Activated CD4-positive, alpha-beta T cell treated with anti-CD3 and anti-CD28 coated beads for 36 hours (primary cell): ENCODE measurements around the gene CLASP2. TPM values are rescaled to one million over a fixed set of nuclear protein-coding genes. Genes with fewer than 3 reads are reported as not detected.
"Not testable (repeated sequence)": the region's sequence is repeated elsewhere in the genome, so short reads cannot be mapped to it uniquely, and the experiment has no call there.

ENCODE experiments used
- ATAC-seq: fragments of 200-7000 bp; cut with Tn5 transposase; one replicate; pipeline ENCODE4 v1.10.0; 2021; ENCODE audit warnings: mild to moderate bottlenecking, moderate library complexity
- CTCF ChIA-PET: fragments of 350-600 bp; sonication (Branson Sonifier 250); formaldehyde crosslinking; loops from one replicate; lab custom pipeline; 2021; ENCODE audit warnings: antibody characterized with exemption; lab: Charles Lee
- POLR2A ChIA-PET: fragments of 350-600 bp; sonication (Branson Sonifier 250); formaldehyde crosslinking; loops from one replicate; lab custom pipeline; 2021; ENCODE audit warnings: antibody characterized with exemption, inconsistent platforms; lab: Charles Lee
- DNase-seq: peaks from one replicate; pipeline ENCODE4 v3.0.0-alpha.2; 2020
- H3K27ac Mint-ChIP-seq: one replicate; pipeline ENCODE4 v1.8.0; 2021; ENCODE audit warnings: mixed read lengths
- H3K27me3 Mint-ChIP-seq: one replicate; pipeline ENCODE4 v1.8.0; 2021; ENCODE audit warnings: mixed read lengths
- H3K36me3 Mint-ChIP-seq: one replicate; pipeline ENCODE4 v1.8.0; 2021; ENCODE audit warnings: low read depth, mixed read lengths
- H3K4me1 Mint-ChIP-seq: one replicate; pipeline ENCODE4 v1.8.0; 2021; ENCODE audit warnings: mixed read lengths
- H3K4me3 Mint-ChIP-seq: one replicate; pipeline ENCODE4 v1.8.0; 2021; ENCODE audit warnings: mild to moderate bottlenecking, moderate library complexity, mixed read lengths
- H3K9me3 Mint-ChIP-seq: one replicate; pipeline ENCODE4 v1.8.0; 2021; ENCODE audit warnings: low read depth, mixed read lengths
- intact Hi-C, 2 experiments: fragments of 100-400 bp; cut with DNase I in 1 of 2; cut with micrococcal nuclease in 1 of 2; formaldehyde crosslinking; loops; one replicate each; pipeline versions ENCODE4 v1.14.2 to v1.15.1; 2022 to 2024; cut with DNase I, micrococcal nuclease
- total RNA-seq, 2 experiments: library from RNA; stranded (reverse); gene quantifications; one replicate each; pipeline ENCODE4 v1.2.3, GENCODE V29; 2021

The CLASP2 gene
- total RNA-seq, 2 experiments from 2014 or later: 45.5 to 68.5 TPM

DNA sequence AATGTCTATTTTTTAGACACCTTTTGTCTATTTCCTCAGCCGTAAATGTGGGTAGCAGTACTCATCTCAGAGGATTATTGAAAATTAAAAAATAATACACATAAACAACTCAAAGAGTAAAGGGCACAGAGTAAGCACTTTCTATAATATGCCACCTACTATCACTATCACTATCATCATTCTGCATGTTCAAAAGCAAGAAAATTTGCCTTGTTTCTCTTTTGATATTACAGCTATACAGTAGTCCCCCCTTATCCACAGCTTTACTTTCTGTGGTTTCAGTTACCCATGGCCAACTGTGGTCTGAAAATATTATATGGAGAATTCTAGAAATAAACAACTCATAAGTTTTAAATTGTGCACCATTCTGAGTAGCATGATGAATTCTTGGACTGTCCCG, 27.7 kb downstream of the CLASP2 start:
- DNase-seq (no peak), ATAC-seq (no peak)
- Mint-ChIP-seq H3K27me3 (no peaks in the 10 kb centered on the region), H3K36me3 (peaks cover 16% of the 10 kb centered on the region), H3K9me3 (no peaks in the 10 kb centered on the region), H3K27ac (no peak overlapping the region), H3K4me3 (no peak overlapping the region), H3K4me1 (peaks cover 12% of the 10 kb centered on the region)
- intact Hi-C loops: no loop called here
- POLR2A ChIA-PET: no interaction called here
- CTCF ChIA-PET: interaction anchor here (1.2 kb wide), 1 partner anchor 97 kb away, joined by 5 read pairs; no protein-coding TSS in a partner anchor

DNA sequence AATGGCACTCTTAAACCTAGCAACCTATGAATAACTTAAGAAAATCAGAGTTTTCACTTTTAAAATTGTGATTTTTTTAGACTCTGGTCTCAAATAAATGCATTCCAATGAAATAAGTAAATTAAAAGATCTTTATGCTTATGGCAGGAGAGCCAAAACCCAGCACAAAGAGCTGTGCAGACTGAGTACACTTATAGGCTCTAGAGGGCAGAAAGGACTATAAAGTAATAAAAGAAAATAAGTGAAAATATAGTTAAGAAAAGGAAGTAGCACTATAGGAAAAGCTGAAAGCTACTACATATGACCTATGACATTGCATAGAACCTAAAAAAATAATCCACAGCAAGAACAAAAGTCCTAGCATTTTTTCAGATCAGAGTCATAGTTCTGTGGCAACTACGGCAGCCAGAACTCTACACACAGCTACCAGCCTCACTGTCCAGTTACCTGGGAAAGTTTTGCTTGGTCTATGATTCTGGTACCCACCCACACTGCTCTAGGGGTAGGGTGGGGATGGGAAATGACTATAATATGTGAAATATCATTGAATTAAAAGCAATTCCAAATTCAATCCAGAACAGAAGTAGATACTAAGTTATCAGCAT, 30.5 kb downstream of the CLASP2 start:
- ChIA-PET POLR2A (no interaction called here), CTCF (no interaction called here)
- Mint-ChIP-seq H3K27ac (no peak overlapping the region), H3K4me1 (no peaks in the 10 kb centered on the region), H3K4me3 (no peak overlapping the region), H3K9me3 (no peaks in the 10 kb centered on the region), H3K27me3 (no peaks in the 10 kb centered on the region), H3K36me3 (peaks cover 18% of the 10 kb centered on the region)
- ATAC-seq (no peak), DNase-seq (no peak)
- intact Hi-C loops: no loop called here

DNA sequence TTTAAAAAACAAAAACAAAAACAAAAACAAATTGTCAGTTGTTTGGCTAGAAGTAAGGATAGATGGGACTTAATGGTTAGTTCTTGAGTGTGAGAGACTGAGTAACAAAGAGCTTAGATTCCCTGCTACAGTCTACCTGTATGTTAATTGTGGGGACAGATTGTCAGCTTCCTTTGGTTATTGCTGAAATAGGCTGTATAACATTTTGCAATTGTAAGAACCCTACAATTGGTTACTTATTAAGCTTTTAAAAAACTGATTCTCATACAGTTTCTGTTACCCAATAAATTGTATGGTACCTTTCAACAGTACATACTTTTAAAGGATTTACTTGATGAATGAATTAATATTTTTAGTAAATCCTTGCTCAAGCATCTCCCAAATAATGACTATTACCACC, 35.3 kb downstream of the CLASP2 start:
- peaks cover 47% of the 10 kb centered on the region for H3K36me3 Mint-ChIP-seq
- H3K4me3 Mint-ChIP-seq: no peak overlapping the region
- H3K9me3 Mint-ChIP-seq: peaks cover 9% of the 10 kb centered on the region
- DNase-seq: no peak
- no peaks in the 10 kb centered on the region for H3K27me3 Mint-ChIP-seq
- ChIA-PET POLR2A (no interaction called here), CTCF (interaction anchor here (0.6 kb wide), 1 partner anchor 114 kb away, joined by 3 read pairs; no protein-coding TSS in a partner anchor)
- intact Hi-C loops: no loop called here
- ATAC-seq: no peak
- no peaks in the 10 kb centered on the region for H3K4me1 Mint-ChIP-seq
- H3K27ac Mint-ChIP-seq: no peak overlapping the region

DNA sequence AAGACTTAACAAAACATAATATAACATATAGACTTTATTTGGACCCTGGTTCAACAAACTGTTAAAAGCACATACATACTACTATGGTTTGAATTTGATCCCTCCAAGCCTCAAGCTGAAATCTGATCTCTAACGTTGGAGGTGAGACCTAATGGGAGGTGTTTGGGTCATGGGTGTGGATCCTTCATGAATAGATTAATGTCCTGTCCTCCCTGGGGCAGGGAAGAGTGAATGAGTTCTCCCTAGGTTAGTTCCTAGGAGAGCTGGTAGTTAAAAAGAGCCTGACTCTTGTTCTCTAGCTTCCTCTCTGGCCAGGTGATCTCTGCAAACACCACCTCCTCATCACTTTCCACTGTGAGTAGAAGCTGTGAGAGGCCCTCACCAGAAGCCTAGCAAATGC, 36.4 kb downstream of the CLASP2 start:
- Mint-ChIP-seq H3K9me3 (peaks cover 10% of the 10 kb centered on the region), H3K4me3 (no peak overlapping the region), H3K27ac (no peak overlapping the region), H3K27me3 (no peaks in the 10 kb centered on the region), H3K36me3 (peaks cover 53% of the 10 kb centered on the region), H3K4me1 (no peaks in the 10 kb centered on the region)
- intact Hi-C loops: no loop called here
- POLR2A ChIA-PET: interaction anchor here (0.6 kb wide), 1 partner anchor 49 kb away, joined by 5 read pairs; no protein-coding TSS in a partner anchor
- CTCF ChIA-PET: interaction anchor here (0.9 kb wide), 1 partner anchor 11 kb away, joined by 3 read pairs; no protein-coding TSS in a partner anchor
- ATAC-seq (no peak), DNase-seq (no peak)

DNA sequence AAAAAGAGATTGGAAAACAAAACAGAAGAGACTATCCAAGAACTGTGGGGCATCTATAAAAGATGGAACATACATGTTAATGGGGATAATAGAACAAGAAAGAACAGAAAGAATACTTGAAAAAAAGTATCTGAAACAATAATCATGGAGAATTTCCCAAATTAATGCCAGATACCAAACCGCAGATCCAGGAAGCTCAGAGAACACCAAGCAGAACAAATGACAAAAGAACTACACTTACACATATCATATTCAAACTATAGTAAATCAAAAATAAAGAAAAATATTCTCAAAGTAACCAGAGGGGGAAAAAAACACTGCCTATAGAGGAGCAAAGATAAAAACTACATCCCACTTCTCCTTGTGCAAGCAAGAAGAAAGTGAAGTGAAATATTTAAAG, 40.0 kb downstream of the CLASP2 start:
- Mint-ChIP-seq H3K27me3 (no peaks in the 10 kb centered on the region), H3K27ac (no peak overlapping the region), H3K9me3 (peaks cover 10% of the 10 kb centered on the region), H3K36me3 (peaks cover 50% of the 10 kb centered on the region), H3K4me1 (no peaks in the 10 kb centered on the region), H3K4me3 (no peak overlapping the region)
- DNase-seq (no peak), ATAC-seq (no peak)
- intact Hi-C loops: no loop called here
- ChIA-PET POLR2A (no interaction called here), CTCF (no interaction called here)

DNA sequence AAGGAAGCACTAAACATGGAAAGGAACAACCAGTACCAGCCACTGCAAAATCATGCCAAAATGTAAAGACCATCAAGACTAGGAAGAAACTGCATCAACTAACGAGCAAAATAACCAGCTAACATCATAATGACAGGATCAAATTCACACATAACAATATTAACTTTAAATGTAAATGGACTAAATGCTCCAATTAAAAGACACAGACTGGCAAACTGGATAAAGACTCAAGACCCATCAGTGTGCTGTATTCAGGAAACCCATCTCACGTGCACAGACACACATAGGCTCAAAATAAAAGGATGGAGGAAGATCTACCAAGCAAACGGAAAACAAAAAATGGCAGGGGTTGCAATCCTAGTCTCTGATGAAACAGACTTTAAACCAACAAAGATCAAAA, 44.6 kb downstream of the CLASP2 start:
- H3K4me1 Mint-ChIP-seq: not testable (repeated sequence)

DNA sequence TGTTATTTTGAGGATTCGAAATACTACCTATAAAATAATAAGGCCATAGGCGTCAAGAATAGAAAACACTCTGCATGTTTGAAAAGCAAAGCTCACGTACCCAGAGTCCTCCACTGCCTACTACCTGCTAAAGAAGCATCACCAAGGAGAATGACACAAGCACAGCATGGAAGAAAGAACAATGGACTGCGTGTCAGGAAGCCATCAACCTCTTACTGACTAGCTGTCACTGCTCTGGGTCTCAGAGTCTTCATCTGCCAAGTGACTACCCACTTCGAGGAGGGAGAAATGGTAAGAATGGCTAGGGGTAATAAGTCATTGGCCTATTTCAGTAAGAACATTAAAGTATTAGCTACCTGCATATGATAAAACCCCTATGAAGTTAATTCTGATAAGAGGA, 49.4 kb downstream of the CLASP2 start:
- peaks cover 8% of the 10 kb centered on the region for H3K4me1 Mint-ChIP-seq

More for the DNA sequence above, 44.6 kb downstream of the CLASP2 start:
- H3K4me3 Mint-ChIP-seq, H3K27me3 Mint-ChIP-seq, POLR2A ChIA-PET, ATAC-seq, CTCF ChIA-PET, DNase-seq, H3K27ac Mint-ChIP-seq, intact Hi-C loops, H3K9me3 Mint-ChIP-seq: not testable (repeated sequence)
- H3K36me3 Mint-ChIP-seq: peaks cover 27% of the 10 kb centered on the region

DNA sequence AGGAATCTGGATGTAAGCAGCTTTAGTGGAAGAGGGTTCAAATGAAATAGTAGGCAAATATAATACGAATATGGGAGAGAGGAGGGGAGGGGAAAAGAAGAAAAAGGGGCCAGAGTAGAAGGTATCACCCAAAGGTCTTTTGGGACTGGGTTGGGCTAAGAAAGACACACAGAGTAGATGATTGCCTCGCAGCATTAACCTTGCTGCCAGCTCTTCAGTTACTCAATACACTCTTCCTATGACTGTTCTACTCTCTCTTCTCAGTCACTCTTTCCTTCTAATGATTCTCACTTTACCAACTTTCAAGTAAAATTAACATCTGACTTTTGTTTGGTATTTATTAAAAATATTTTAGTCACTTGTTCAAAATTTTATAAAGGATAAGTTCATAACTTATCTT, 52.8 kb downstream of the CLASP2 start:
- ChIA-PET CTCF (no interaction called here), POLR2A (no interaction called here)
- peaks cover 11% of the 10 kb centered on the region for H3K4me1 Mint-ChIP-seq
- no peak overlapping the region for H3K27ac Mint-ChIP-seq
- no peaks in the 10 kb centered on the region for H3K9me3 Mint-ChIP-seq
- ATAC-seq: peak; percentile 70
- peaks cover 14% of the 10 kb centered on the region for H3K36me3 Mint-ChIP-seq
- intact Hi-C loops: no loop called here
- H3K27me3 Mint-ChIP-seq: no peaks in the 10 kb centered on the region
- no peak for DNase-seq
- no peak overlapping the region for H3K4me3 Mint-ChIP-seq

More for the DNA sequence above, 49.4 kb downstream of the CLASP2 start:
- ChIA-PET POLR2A (no interaction called here), CTCF (no interaction called here)
- no peak for ATAC-seq
- H3K9me3 Mint-ChIP-seq: no peaks in the 10 kb centered on the region
- H3K27ac Mint-ChIP-seq: no peak overlapping the region
- H3K4me3 Mint-ChIP-seq: no peak overlapping the region
- H3K36me3 Mint-ChIP-seq: peaks cover 17% of the 10 kb centered on the region
- DNase-seq: no peak
- intact Hi-C loops: no loop called here
- no peaks in the 10 kb centered on the region for H3K27me3 Mint-ChIP-seq

DNA sequence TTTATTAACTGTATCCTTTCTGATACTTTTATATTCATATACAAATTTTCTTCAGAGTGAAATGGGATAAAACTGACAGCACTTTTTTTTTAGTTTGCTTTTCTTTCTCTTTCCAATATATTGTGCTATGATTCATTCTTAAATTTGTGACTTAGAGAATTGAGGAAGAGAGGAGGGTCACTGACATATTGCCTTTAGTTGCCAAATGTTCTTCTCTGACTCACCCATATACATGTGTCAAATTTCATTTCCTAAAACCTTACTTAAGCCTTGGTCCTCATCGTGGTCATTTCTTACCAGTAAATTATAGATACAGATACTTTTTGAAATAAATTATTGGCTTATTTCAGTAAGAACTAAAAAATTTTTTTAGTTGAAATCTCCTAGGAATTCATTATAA, 53.9 kb downstream of the CLASP2 start:
- Mint-ChIP-seq H3K27ac (no peak overlapping the region), H3K27me3 (no peaks in the 10 kb centered on the region), H3K36me3 (peaks cover 14% of the 10 kb centered on the region), H3K4me1 (peaks cover 22% of the 10 kb centered on the region), H3K4me3 (no peak overlapping the region), H3K9me3 (no peaks in the 10 kb centered on the region)
- intact Hi-C loops: no loop called here
- CTCF ChIA-PET: interaction anchor here (0.6 kb wide), 1 partner anchor 386 kb away, joined by 3 read pairs; no protein-coding TSS in a partner anchor
- POLR2A ChIA-PET: no interaction called here
- ATAC-seq (peak; percentile 30), DNase-seq (no peak)

DNA sequence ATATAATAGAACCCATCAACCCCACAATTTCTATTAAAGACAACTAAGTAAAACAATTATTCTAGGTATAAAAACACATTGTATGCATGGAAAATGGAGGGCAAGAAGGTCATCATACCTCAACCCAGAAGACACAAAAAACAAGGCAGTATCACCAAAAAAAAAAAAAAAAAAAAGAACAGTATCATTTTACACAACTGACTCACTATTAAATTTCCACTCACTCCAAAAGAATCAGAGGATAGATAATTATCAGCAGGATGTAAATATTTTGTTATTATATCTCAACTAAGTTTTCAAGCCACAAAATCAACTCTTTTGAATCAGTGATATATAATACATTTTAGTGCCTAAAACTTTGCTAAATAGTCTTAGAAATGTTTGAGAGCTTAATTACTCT, 55.0 kb downstream of the CLASP2 start:
- ChIA-PET POLR2A (no interaction called here), CTCF (no interaction called here)
- Mint-ChIP-seq H3K9me3 (no peaks in the 10 kb centered on the region), H3K27me3 (no peaks in the 10 kb centered on the region), H3K4me1 (peaks cover 30% of the 10 kb centered on the region), H3K4me3 (no peak overlapping the region), H3K36me3 (peaks cover 14% of the 10 kb centered on the region), H3K27ac (no peak overlapping the region)
- DNase-seq (no peak), ATAC-seq (no peak)
- intact Hi-C loops: no loop called here

DNA sequence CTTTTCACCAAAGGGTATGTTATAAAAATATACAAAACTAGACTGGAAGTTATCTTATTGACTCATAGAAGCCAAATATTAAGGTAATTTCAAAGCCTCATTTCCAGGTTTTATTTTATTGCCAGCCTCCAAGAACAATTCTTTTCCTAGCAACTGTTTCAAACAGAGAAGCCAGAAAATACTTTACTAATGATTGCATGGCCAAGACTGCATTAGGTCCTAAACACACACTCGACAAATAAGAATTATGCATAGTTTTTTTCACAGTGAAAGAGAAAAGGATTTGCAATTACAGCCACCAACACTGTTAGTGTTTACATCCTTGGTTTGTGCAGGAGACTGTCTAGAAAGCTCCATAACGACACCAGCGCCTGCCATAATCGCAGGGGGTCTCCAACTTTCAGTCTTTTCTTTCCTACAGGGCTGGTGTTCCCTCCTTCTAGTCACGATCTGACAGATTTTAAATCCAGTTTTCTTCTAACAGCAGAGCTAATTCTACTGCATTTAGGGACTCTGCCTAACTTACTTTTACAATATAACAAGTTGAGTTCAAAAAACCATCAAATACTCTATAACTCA, 58.1 kb downstream of the CLASP2 start:
- DNase-seq: no peak
- CTCF ChIA-PET: interaction anchor here (1.1 to 1.5 kb wide), 3 partner anchors 17 to 49 kb away, joined by 3 to 7 read pairs (median 3); no protein-coding TSS in a partner anchor
- no peak for ATAC-seq
- intact Hi-C loops: no loop called here
- H3K36me3 Mint-ChIP-seq: peaks cover 5% of the 10 kb centered on the region
- POLR2A ChIA-PET: no interaction called here
- H3K4me3 Mint-ChIP-seq: no peak overlapping the region
- no peak overlapping the region for H3K27ac Mint-ChIP-seq
- H3K4me1 Mint-ChIP-seq: peaks cover 33% of the 10 kb centered on the region
- no peaks in the 10 kb centered on the region for H3K9me3 Mint-ChIP-seq
- no peaks in the 10 kb centered on the region for H3K27me3 Mint-ChIP-seq
